Stomach smooth muscle (tissue), 2 donors: ENCODE results near the gene CCDC9B.
A peak's percentile ranks its signal among the peaks of the same experiment; 100 is the strongest.

ENCODE experiments used
- H3K27ac ChIP-seq: one replicate; pipeline ENCODE4 v1.7.0; 2013; ENCODE audit warnings: mild to moderate bottlenecking, low read length, inconsistent platforms
- H3K27me3 ChIP-seq, 2 donors: one replicate each; pipeline ENCODE4 v1.7.0; 2013; ENCODE audit warnings: low read length in 2 of 2; ENCODE audit not compliant: insufficient read depth in 2 of 2, control insufficient read depth in 1 of 2
- H3K36me3 ChIP-seq, 2 donors: one replicate each; pipeline ENCODE4 v1.7.0; 2013; ENCODE audit warnings: low read length in 2 of 2; ENCODE audit not compliant: control insufficient read depth in 2 of 2, insufficient read depth in 2 of 2
- H3K4me1 ChIP-seq: one replicate; pipeline ENCODE4 v1.7.0; 2013; ENCODE audit warnings: low read length; ENCODE audit not compliant: control insufficient read depth, insufficient read depth
- H3K4me3 ChIP-seq, 2 donors: one replicate each; pipeline ENCODE4 v1.7.0; 2013; ENCODE audit warnings: low read length in 2 of 2
- H3K9ac ChIP-seq, 2 donors: one replicate each; pipeline ENCODE4 v1.7.0; 2013; ENCODE audit warnings: low read length in 2 of 2, mild to moderate bottlenecking in 1 of 2
- H3K9me3 ChIP-seq, 2 donors: one replicate each; pipeline ENCODE4 v1.7.0; 2013; ENCODE audit warnings: low read length in 2 of 2; ENCODE audit not compliant: control insufficient read depth in 2 of 2
- donor health status: healthy.
- donor health status: Pancreatic carcinoma.

Gene CCDC9B

GRCh38 chr15:40334941-40335795, 5.6 kb downstream of the CCDC9B start:
- Histone ChIP-seq H3K27me3 (no peaks in the 10 kb centered on the region), H3K9me3 (no peaks in the 10 kb centered on the region), H3K4me1 (peaks cover 98% of the 10 kb centered on the region), H3K4me3 (no peak overlapping the region), H3K27ac (peak overlapping the region; percentile 99), H3K9ac (peak overlapping the region; percentile 74 to 80), H3K36me3 (peaks cover 11 to 12% of the 10 kb centered on the region in 2 donors)

GRCh38 chr15:40334541-40334940, 6.2 kb downstream of the CCDC9B start:
- peak overlapping the region; percentile 99 for H3K27ac ChIP-seq
- H3K9ac ChIP-seq = peak overlapping the region; percentile 74 to 80
- peaks cover 98% of the 10 kb centered on the region for H3K4me1 ChIP-seq
- no peaks in the 10 kb centered on the region for H3K9me3 ChIP-seq
- H3K4me3 ChIP-seq = no peak overlapping the region
- H3K36me3 ChIP-seq = peaks cover 11 to 12% of the 10 kb centered on the region in 2 donors
- H3K27me3 ChIP-seq = no peaks in the 10 kb centered on the region

GRCh38 chr15:40333922-40334492, 6.7 kb downstream of the CCDC9B start:
- Histone ChIP-seq H3K36me3 (peaks cover 11 to 12% of the 10 kb centered on the region in 2 donors), H3K27ac (peak overlapping the region; percentile 99), H3K9me3 (no peaks in the 10 kb centered on the region), H3K4me1 (peaks cover 98% of the 10 kb centered on the region), H3K27me3 (no peaks in the 10 kb centered on the region), H3K4me3 (peak overlapping the region; percentile 10 to 29), H3K9ac (peak overlapping the region; percentile 74 to 80)

DNA sequence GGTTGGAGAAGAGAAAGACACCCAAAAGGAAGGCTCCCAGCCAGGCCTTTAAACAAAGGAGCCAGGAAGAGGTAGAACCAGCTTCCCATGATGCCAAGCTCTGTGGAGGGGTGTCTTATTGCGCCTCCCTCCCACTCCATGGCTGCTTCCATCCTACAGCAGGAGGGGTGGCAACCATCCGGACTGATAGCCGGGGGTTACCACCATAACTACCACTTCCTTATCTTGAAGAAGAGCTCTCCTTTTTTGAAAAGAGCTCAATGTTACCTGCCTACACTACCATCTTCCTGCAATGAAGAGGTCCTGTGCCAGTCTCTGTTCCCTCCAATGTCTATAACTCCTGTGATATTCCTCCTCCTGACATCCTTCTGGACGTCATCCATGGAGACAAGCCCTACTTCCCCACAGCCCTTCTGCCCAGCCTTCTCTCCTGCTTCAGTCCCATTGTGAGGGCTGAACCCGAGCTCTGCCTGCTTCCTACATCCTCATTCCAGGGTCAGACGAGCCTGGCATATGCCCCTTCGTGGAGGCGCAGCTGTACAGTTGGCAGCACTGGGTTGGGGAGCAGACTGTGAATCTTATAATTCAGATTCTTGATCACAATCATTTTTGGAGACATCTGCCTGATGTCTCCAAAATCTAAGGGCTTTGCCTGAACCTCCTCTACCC, 8.5 kb downstream of the CCDC9B start:
- peak overlapping the region in 1 of 2 donors; percentile 10 for H3K9ac ChIP-seq
- no peaks in the 10 kb centered on the region for H3K27me3 ChIP-seq
- no peak overlapping the region for H3K4me3 ChIP-seq
- H3K9me3 ChIP-seq = no peaks in the 10 kb centered on the region
- H3K4me1 ChIP-seq = peaks cover 95% of the 10 kb centered on the region
- H3K27ac ChIP-seq = peak overlapping the region; percentile 99
- H3K36me3 ChIP-seq = peaks cover 11 to 12% of the 10 kb centered on the region in 2 donors

- H3K9me3 ChIP-seq = no peaks in the 10 kb centered on the region
- no peaks in the 10 kb centered on the region for H3K27me3 ChIP-seq
- H3K4me1 ChIP-seq = peaks cover 95% of the 10 kb centered on the region
- H3K9ac ChIP-seq = peak overlapping the region; percentile 10 to 21
- peak overlapping the region; percentile 99 for H3K27ac ChIP-seq
- peaks cover 14 to 15% of the 10 kb centered on the region in 2 donors for H3K36me3 ChIP-seq
- H3K4me3 ChIP-seq = no peak overlapping the region
Observed at GRCh38 chr15:40331637-40332036, 9.1 kb downstream of the CCDC9B start.

DNA sequence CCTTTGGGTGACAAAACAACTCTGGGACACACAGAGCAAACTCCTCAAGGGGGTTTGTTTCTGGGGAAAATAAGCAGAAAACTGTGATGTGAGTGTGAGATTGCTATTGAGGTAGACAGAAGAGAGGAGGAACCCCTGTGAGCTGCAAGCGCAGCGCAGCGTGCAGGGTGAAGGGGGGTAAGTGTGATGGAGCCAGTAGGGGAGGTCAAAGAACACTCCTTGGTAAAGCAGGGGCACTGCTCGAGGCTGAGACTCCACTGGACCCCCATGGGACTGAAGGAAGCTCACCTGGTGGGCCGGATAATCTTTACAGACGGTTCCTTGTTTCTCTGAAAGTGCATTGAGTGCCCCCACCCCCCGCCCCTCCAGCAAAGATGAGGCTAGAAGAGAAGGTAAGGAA, 9.7 kb downstream of the CCDC9B start:
- H3K4me3 ChIP-seq = peak overlapping the region in 1 of 2 donors; percentile 8
- H3K9me3 ChIP-seq = no peaks in the 10 kb centered on the region
- H3K27ac ChIP-seq = peak overlapping the region; percentile 99
- peaks cover 12 to 14% of the 10 kb centered on the region in 2 donors for H3K36me3 ChIP-seq
- H3K27me3 ChIP-seq = no peaks in the 10 kb centered on the region
- peak overlapping the region; percentile 76 to 81 for H3K9ac ChIP-seq
- H3K4me1 ChIP-seq = peaks cover 92% of the 10 kb centered on the region

DNA sequence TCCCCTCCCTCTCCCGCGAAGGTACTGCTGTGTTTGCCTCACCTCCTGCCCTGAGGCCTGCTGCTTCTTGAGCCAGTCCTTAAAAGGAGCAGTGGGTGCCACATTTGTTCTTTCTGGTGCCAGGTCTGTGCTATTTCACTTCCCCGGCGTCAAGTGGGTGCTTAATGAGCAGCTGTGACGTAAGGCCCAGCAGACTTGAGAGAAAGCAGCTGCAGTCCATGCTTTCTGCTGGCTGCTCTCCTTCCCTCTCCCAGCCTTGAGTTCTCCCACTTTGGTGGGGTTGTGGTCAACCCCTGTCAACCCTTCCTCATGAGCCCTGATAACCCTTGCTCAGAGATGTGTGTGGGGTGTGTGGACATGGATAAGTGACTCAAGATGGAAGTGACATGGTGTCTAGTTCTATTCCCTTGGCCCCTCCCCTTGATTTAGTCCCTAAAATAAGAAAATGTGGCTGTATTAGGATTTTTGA, 10.3 kb downstream of the CCDC9B start:
- Histone ChIP-seq H3K9me3 (no peaks in the 10 kb centered on the region), H3K27ac (peak overlapping the region; percentile 99), H3K4me3 (peak overlapping the region in 1 of 2 donors; percentile 8), H3K36me3 (peaks cover 8 to 11% of the 10 kb centered on the region in 2 donors), H3K27me3 (no peaks in the 10 kb centered on the region), H3K9ac (peak overlapping the region; percentile 76 to 96), H3K4me1 (peaks cover 92% of the 10 kb centered on the region)

GRCh38 chr15:40329804-40330203, 10.9 kb downstream of the CCDC9B start:
- no peaks in the 10 kb centered on the region for H3K27me3 ChIP-seq
- no peaks in the 10 kb centered on the region for H3K9me3 ChIP-seq
- H3K36me3 ChIP-seq = peaks cover 5 to 8% of the 10 kb centered on the region in 2 donors
- peak overlapping the region; percentile 99 for H3K27ac ChIP-seq
- peak overlapping the region in 1 of 2 donors; percentile 8 for H3K4me3 ChIP-seq
- H3K4me1 ChIP-seq = peaks cover 88% of the 10 kb centered on the region
- H3K9ac ChIP-seq = peak overlapping the region; percentile 76 to 96

DNA sequence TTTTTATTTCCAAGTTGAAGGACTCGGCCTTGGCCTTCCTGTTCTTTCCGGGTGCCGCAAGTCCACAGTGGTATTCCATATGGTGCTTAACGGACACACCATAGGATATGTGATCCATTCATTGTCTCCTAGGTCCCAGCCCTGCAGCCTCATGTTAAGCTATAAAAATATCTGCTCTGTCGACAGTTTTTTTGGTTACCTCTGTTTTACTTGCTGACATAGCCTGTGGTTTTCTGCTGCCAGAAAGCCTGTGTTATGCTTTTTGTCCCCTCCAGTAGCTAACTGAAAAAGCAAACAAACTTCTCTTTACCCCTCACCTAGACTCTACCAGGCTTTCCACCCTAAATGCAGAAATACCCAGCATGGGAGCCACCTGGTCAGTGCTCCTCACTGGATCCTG, 12.0 kb downstream of the CCDC9B start:
- H3K4me1 ChIP-seq = peaks cover 78% of the 10 kb centered on the region
- H3K27ac ChIP-seq = peak overlapping the region; percentile 99
- peak overlapping the region; percentile 76 to 96 for H3K9ac ChIP-seq
- H3K4me3 ChIP-seq = peak overlapping the region; percentile 84 to 86
- no peaks in the 10 kb centered on the region for H3K27me3 ChIP-seq
- peaks cover 4 to 7% of the 10 kb centered on the region in 2 donors for H3K36me3 ChIP-seq
- H3K9me3 ChIP-seq = no peaks in the 10 kb centered on the region

DNA sequence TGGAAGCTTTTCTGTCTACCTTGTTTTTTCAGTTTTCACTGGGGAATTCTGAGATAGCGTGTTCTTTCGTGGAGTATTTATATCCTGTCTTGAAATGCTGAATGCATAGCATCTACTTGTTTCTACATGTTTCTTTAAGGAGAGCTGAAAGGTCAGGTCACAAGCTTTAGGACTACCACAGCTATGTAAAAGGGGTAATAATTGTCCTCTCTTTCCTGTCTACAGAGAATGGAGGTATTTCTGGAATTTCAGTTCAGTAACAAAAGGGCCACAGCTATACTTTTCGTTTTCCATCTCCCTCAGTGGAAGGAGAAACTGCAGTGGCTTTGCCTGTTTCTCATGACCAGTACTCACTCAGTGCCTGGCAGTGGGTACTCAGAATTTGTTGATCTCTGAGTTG, 12.6 kb downstream of the CCDC9B start:
- Histone ChIP-seq H3K9ac (peak overlapping the region; percentile 76 to 96), H3K9me3 (no peaks in the 10 kb centered on the region), H3K4me1 (peaks cover 73% of the 10 kb centered on the region), H3K4me3 (peak overlapping the region; percentile 84 to 86), H3K27me3 (no peaks in the 10 kb centered on the region), H3K27ac (peak overlapping the region; percentile 99), H3K36me3 (peaks cover 4 to 7% of the 10 kb centered on the region in 2 donors)
